ENCODE data around the gene DENND6B.

DNA sequence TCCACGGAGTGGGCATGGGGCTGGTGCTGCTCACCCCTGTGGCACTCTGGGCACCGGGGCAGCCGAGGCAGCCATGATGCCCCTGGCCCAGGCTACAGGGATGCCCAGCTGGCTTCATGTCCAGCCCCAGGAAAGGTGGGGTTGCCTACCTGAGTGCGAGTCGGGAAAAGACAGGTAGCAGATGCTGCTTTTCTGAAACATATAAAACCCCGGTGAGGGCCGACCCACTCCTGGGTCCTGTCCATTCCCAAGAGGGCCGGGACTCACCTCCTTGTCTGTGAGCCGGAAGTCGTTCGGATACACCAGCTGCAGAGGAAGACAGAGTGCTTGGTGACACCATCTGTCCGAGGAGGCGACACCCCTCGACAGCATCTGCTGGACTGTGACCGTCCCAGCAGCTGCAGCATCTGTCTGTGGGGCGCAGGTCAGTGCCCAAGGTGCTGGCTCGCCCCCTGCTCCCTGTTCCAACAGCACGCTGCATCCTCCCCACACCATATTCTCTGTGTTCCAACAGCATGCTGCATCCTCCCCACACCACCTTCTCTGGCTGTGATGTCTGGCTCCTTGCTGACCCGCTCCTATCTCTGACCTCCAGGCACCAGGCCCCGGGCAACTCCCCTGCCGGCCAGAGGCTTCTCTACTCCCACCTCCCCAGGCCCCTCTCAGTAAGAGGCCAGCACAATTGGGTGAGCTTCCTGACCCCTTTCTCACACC is 8.0 kb downstream of the DENND6B start:
- no peak for TF ChIP-seq CTCF (IDR thresholded peaks at IDR 0.05)
- TF ChIP-seq EZH2 (IDR thresholded peaks at IDR 0.05; ENCODE audit: borderline replicate concordance, insufficient read depth, low read depth, low read length, poor library complexity, severe bottlenecking) = no peak
